A549 (cell line): ENCODE data around the gene ARMC9. TPM values are rescaled to one million over a fixed set of nuclear protein-coding genes. Genes with fewer than 3 reads are reported as not detected.
A peak's percentile ranks its signal among the peaks of the same experiment; 100 is the strongest.

Experiments
- ATAC-seq, 2 experiments: fragments of 200-7000 bp in 1 of 2; fragments of >200 bp in 1 of 2; cut with Nextera tagmentation in 1 of 2; cut with Tn5 transposase in 1 of 2; 3 replicates each; pipeline versions ENCODE4 v1.8.0 to v1.9.1; 2018 to 2020; ENCODE audit warnings: mild to moderate bottlenecking in 1 of 2, moderate library complexity in 1 of 2
- CTCF ChIA-PET: fragments of 300-600 bp; sonication (Branson Sonifier 250); formaldehyde crosslinking; extraction: SDS; loops from one replicate; lab custom pipeline; 2021; ENCODE audit warnings: antibody characterized with exemption, inconsistent platforms; lab: Yijun Ruan, JAX
- POLR2A ChIA-PET: fragments of 350-600 bp; formaldehyde crosslinking; extraction: SDS; loops from one replicate; lab custom pipeline; 2021; ENCODE audit warnings: antibody characterized with exemption, inconsistent platforms; lab: Yijun Ruan, JAX
- DNase-seq, 2 experiments: peaks; one replicate each; pipeline versions ENCODE4 v3.0.0 to v3.0.0-alpha.2; 2011 to 2016; ENCODE audit warnings: low read depth in 1 of 2, low spot score in 1 of 2
- FAIRE-seq: peaks from 2 replicates; lab custom pipeline; 2011; peaks lifted over from hg19 to GRCh38; lab: Jason Lieb, UNC
- H3K27ac ChIP-seq, 2 experiments: fragments of >200 bp; sonication (Bioruptor Twin); formaldehyde crosslinking; 3 replicates each; pipeline ENCODE4 v1.5.1; 2016 to 2017
- H3K4me1 ChIP-seq: fragments of >200 bp; sonication (Bioruptor Twin); formaldehyde crosslinking; 3 replicates; pipeline ENCODE4 v1.6.1; 2016
- H3K4me2 ChIP-seq: fragments of >200 bp; sonication (Bioruptor Twin); formaldehyde crosslinking; 3 replicates; pipeline ENCODE4 v1.6.1; 2016
- H3K4me3 ChIP-seq: fragments of >200 bp; sonication (Bioruptor Twin); formaldehyde crosslinking; 3 replicates; pipeline ENCODE4 v1.5.1; 2016
- H3K9me3 ChIP-seq: fragments of >200 bp; sonication (Bioruptor Twin); formaldehyde crosslinking; 3 replicates; pipeline ENCODE4 v1.6.1; 2016
- BCL3 ChIP-seq: fragments of >200 bp; sonication (Bioruptor Twin); formaldehyde crosslinking; IDR thresholded peaks from 3 replicates; pipeline ENCODE4 v1.6.1; 2016
- CEBPB ChIP-seq, 2 experiments: fragments of >200 bp in 1 of 2; sonication (Bioruptor Twin) in 1 of 2; formaldehyde crosslinking in 1 of 2; IDR thresholded peaks; 2 replicates each; pipeline ENCODE4 v1.6.1; 2012 to 2016
- EHMT2 ChIP-seq: fragments of 200-600 bp; sonication (generic); IDR thresholded peaks from 2 replicates; pipeline ENCODE4 v1.6.1; 2016; ENCODE audit warnings: antibody characterized with exemption, low read depth, mild to moderate bottlenecking, moderate library complexity
- ELK1 ChIP-seq: fragments of 150-350 bp; IDR thresholded peaks from 2 replicates; pipeline ENCODE4 v1.6.1; 2014; ENCODE audit warnings: low read depth, mild to moderate bottlenecking, low read length
- FOSB ChIP-seq: fragments of 250-450 bp; sonication (Bioruptor Pico); IDR thresholded peaks from 2 replicates; pipeline ENCODE4 v1.5.0; 2020; ENCODE audit warnings: mild to moderate bottlenecking, moderate library complexity
- FOXS1 ChIP-seq: fragments of 250-450 bp; sonication (Bioruptor Pico); IDR thresholded peaks from 2 replicates; pipeline ENCODE4 v1.5.0; 2020; ENCODE audit warnings: mild to moderate bottlenecking, moderate library complexity
- HEYL ChIP-seq: fragments of 250-450 bp; sonication (Bioruptor Pico); IDR thresholded peaks from 2 replicates; pipeline ENCODE4 v1.8.0; 2021; ENCODE audit warnings: mild to moderate bottlenecking, moderate library complexity
- JUN ChIP-seq, 2 experiments: fragments of >200 bp; sonication (Bioruptor Twin); formaldehyde crosslinking; IDR thresholded peaks; 2 replicates in 1 of 2; 3 replicates in 1 of 2; pipeline ENCODE4 v1.6.1; 2016 to 2017
- KDM5A ChIP-seq: fragments of 200-600 bp; sonication (generic); IDR thresholded peaks from 2 replicates; pipeline ENCODE4 v1.6.1; 2016; ENCODE audit warnings: antibody characterized with exemption, mild to moderate bottlenecking
- MAZ ChIP-seq: fragments of 150-350 bp; IDR thresholded peaks from 2 replicates; pipeline ENCODE4 v1.6.1; 2014; ENCODE audit warnings: antibody characterized with exemption, low read depth, low read length, borderline replicate concordance
- MYC ChIP-seq: IDR thresholded peaks from 2 replicates; pipeline ENCODE4 v1.6.1; 2012; ENCODE audit warnings: mild to moderate bottlenecking, inconsistent platforms, low read length, improper control_type of control experiment, borderline replicate concordance
- PBX3 ChIP-seq: IDR thresholded peaks from 2 replicates; pipeline ENCODE4 v1.6.1; 2012
- POLR2A ChIP-seq: IDR thresholded peaks from 2 replicates; pipeline ENCODE4 v1.6.1; 2012; ENCODE audit warnings: mild to moderate bottlenecking, low read length
- RCOR1 ChIP-seq: fragments of 150-350 bp; IDR thresholded peaks from 2 replicates; pipeline ENCODE4 v1.6.1; 2014; ENCODE audit warnings: antibody characterized with exemption, low read length, low read depth
- USF2 ChIP-seq: fragments of 450-650 bp; IDR thresholded peaks from 2 replicates; pipeline ENCODE4 v1.6.1; 2014; ENCODE audit warnings: antibody characterized with exemption
- ZC3H11A ChIP-seq: fragments of 450-650 bp; IDR thresholded peaks from 2 replicates; pipeline ENCODE4 v1.6.1; 2014; ENCODE audit warnings: antibody characterized with exemption, mild to moderate bottlenecking
- ZFP36 ChIP-seq: fragments of 450-650 bp; IDR thresholded peaks from 2 replicates; pipeline ENCODE4 v1.6.1; 2014; ENCODE audit warnings: borderline replicate concordance; ENCODE audit not compliant: partially characterized antibody
- WGBS: methylation state at CpG from one replicate; pipeline ENCODE4 v1.1.6; 2017; ENCODE audit errors: missing lambda C conversion rate; 5-methylcytosine and 5-hydroxymethylcytosine counted together
- polyA plus RNA-seq, 4 experiments: library from polyadenylated mRNA; depleted of rRNA in 3 of 4; stranded (reverse); fragments of >200 nt; fragmentation: RNase III in 1 of 4; extraction: RNeasy Plus Mini Kit Qiagen cat#74134 plus additional on column Dnase treatment in 1 of 4; gene quantifications; 2 replicates in 3 of 4; 3 replicates in 1 of 4; pipeline ENCODE4 v1.2.3, GENCODE V29; 2011 to 2017

ARMC9 gene
- polyA plus RNA-seq, 2 of the 4 experiments (the other 2 are of a cell fraction): 12.0 to 14.1 TPM

GRCh38 chr2:231337807-231338759 is 139.7 kb downstream of the ARMC9 start (continued):
- no peak for TF ChIP-seq ELK1
- TF ChIP-seq POLR2A: no peak
- TF ChIP-seq HEYL (CRISPR knock-in tag): no peak
- no peak for TF ChIP-seq RCOR1
- TF ChIP-seq EHMT2: no peak
- no peak for TF ChIP-seq CEBPB (IDR thresholded peaks at IDR 0.05)

- no peak for FAIRE-seq
- POLR2A ChIA-PET: no interaction called here
These were observed 140.9 kb downstream of the ARMC9 start for GRCh38 chr2:231339316-231339715.

GRCh38 chr2:231341100-231341499 is 142.7 kb downstream of the ARMC9 start:
- Histone ChIP-seq H3K4me3 (no peak overlapping the region), H3K4me1 (no peaks in the 10 kb centered on the region), H3K9me3 (no peaks in the 10 kb centered on the region), H3K27ac (no peak overlapping the region), H3K4me2 (no peak overlapping the region)
- no peak for FAIRE-seq
- ChIA-PET CTCF (interaction anchor here (1.1 to 1.8 kb wide), 3 partner anchors 12 to 114 kb away, joined by 3 to 7 read pairs (median 5); no protein-coding TSS in a partner anchor), POLR2A (no interaction called here)
- 94% methylated on average over 2 of the region's 2 CpGs for WGBS
- no peak for ATAC-seq
- DNase-seq: no peak
- TF ChIP-seq FOSB (CRISPR knock-in tag) (no peak), ZFP36 (no peak), ZC3H11A (no peak), MYC (no peak), FOXS1 (CRISPR knock-in tag) (no peak), MAZ (no peak), JUN (IDR thresholded peaks at IDR 0.05) (no peak), PBX3 (no peak), HEYL (CRISPR knock-in tag) (no peak), KDM5A (no peak), POLR2A (no peak), BCL3 (no peak)

More at GRCh38 chr2:231339316-231339715, 140.9 kb downstream of the ARMC9 start:
- no peak for DNase-seq
- no peak overlapping the region for H3K4me3 ChIP-seq
- WGBS: 85% methylated on average over 4 of the region's 4 CpGs
- no peak for TF ChIP-seq USF2
- peak; percentile 17 to 57; a peak in 3 of 4 replicates for TF ChIP-seq CEBPB (IDR thresholded peaks at IDR 0.05)
- TF ChIP-seq, all 56 proteins: peak for 1
- no peaks in the 10 kb centered on the region for H3K9me3 ChIP-seq
- CTCF ChIA-PET: interaction anchor here (1.0 kb wide), 1 partner anchor 14 kb away, joined by 3 read pairs; no protein-coding TSS in a partner anchor
- no peaks in the 10 kb centered on the region for H3K4me1 ChIP-seq
- no peak overlapping the region for H3K4me2 ChIP-seq
- no peak overlapping the region for H3K27ac ChIP-seq
- ATAC-seq: no peak
